Prostate gland (tissue), 2 donors: ENCODE data around the gene CDX1. TPM values are rescaled to one million over a fixed set of nuclear protein-coding genes. Genes with fewer than 3 reads are reported as not detected.

ENCODE experiments used
- DNase-seq: peaks from one replicate; pipeline ENCODE4 v3.0.0-alpha.2; 2019; ENCODE audit warnings: low spot score
- H3K27ac ChIP-seq, 2 donors: fragments of 200-600 bp; sonication (generic); 2 replicates each; pipeline ENCODE4 v1.5.1; 2017 to 2019
- H3K27me3 ChIP-seq: fragments of 200-600 bp; sonication (generic); replicated peaks from 2 replicates; pipeline ENCODE4 v1.5.1; 2019; ENCODE audit not compliant: insufficient read depth
- H3K36me3 ChIP-seq, 2 donors: fragments of 200-600 bp; sonication (generic); 1 replicate in 1 of 2; 2 replicates in 1 of 2; pipeline versions ENCODE4 v1.5.1 to v1.8.1; 2017 to 2019
- H3K4me1 ChIP-seq: fragments of 200-600 bp; sonication (generic); replicated peaks from 2 replicates; pipeline ENCODE4 v1.5.1; 2019
- H3K4me3 ChIP-seq, 2 donors: fragments of 200-600 bp; sonication (generic); 2 replicates each; pipeline ENCODE4 v1.5.1; 2017 to 2019
- H3K9me3 ChIP-seq: fragments of 200-600 bp; sonication (generic); 2 replicates; pipeline ENCODE4 v1.5.1; 2017
- POLR2A ChIP-seq: fragments of 450-650 bp; IDR thresholded peaks from one replicate; pipeline ENCODE4 v1.6.1; 2016; ENCODE audit warnings: antibody characterized with exemption, mild to moderate bottlenecking
- POLR2AphosphoS5 ChIP-seq: sonication (generic); formaldehyde crosslinking; IDR thresholded peaks from one replicate; pipeline ENCODE4 v1.6.1; 2017; ENCODE audit warnings: antibody characterized with exemption
- WGBS: methylation state at CpG from one replicate; pipeline ENCODE4 v1.1.5; 2018; 5-methylcytosine and 5-hydroxymethylcytosine counted together
- intact Hi-C: fragments of 100-400 bp; cut with DNase I; formaldehyde crosslinking; loops from one replicate; pipeline ENCODE4 v1.14.2; 2022
- total RNA-seq, 2 donors: library from RNA; depleted of rRNA; stranded (reverse); fragments of >200 nt; gene quantifications; one replicate each; pipeline ENCODE4 v1.1.0, GENCODE V29; 2016
- TF ChIP-seq, protein P1 (sequence below), 4 experiments: fragments of 200-600 bp in 2 of 4; fragments of 450-650 bp in 2 of 4; sonication (generic) in 2 of 4; IDR thresholded peaks; 1 replicate in 3 of 4; 2 replicates in 1 of 4; pipeline ENCODE4 v1.5.1; 2016 to 2019; ENCODE audit warnings: antibody characterized with exemption in 4 of 4, mild to moderate bottlenecking in 2 of 4, moderate library complexity in 2 of 4

CDX1 gene
- total RNA-seq, 2 donors from 2014 or later: 3.2 TPM; not detected in 1

DNA sequence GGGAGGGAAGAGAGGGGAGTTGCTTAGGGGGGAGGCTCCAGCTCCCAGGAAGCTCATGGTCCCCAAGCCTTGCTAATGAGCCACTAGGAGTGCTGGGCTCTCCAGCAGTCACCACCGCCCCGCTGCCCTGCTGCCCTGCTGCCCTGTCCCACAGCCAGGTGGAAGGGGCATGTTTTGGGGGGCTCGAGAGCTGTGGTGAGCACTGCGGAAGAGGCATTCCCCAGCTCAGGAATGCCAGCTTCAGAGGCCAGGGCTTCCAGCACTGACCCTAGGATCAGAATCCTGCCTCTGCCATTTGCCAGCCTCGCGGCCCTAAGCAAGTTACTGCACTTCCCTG is 40.2 kb downstream of the CDX1 start:
- DNase-seq: no peak
- Histone ChIP-seq H3K36me3 (no peaks in the 10 kb centered on the region), H3K27ac (no peak overlapping the region), H3K9me3 (no peaks in the 10 kb centered on the region), H3K27me3 (no peaks in the 10 kb centered on the region), H3K4me1 (no peaks in the 10 kb centered on the region), H3K4me3 (no peak overlapping the region)
- intact Hi-C loops: no loop called here
- TF ChIP-seq, protein P1, sequence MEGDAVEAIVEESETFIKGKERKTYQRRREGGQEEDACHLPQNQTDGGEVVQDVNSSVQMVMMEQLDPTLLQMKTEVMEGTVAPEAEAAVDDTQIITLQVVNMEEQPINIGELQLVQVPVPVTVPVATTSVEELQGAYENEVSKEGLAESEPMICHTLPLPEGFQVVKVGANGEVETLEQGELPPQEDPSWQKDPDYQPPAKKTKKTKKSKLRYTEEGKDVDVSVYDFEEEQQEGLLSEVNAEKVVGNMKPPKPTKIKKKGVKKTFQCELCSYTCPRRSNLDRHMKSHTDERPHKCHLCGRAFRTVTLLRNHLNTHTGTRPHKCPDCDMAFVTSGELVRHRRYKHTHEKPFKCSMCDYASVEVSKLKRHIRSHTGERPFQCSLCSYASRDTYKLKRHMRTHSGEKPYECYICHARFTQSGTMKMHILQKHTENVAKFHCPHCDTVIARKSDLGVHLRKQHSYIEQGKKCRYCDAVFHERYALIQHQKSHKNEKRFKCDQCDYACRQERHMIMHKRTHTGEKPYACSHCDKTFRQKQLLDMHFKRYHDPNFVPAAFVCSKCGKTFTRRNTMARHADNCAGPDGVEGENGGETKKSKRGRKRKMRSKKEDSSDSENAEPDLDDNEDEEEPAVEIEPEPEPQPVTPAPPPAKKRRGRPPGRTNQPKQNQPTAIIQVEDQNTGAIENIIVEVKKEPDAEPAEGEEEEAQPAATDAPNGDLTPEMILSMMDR (IDR thresholded peaks at IDR 0.05): no peak
- no peak for TF ChIP-seq POLR2A
- no peak for TF ChIP-seq POLR2AphosphoS5
- 90% methylated on average over 6 of the region's 6 CpGs for WGBS

DNA sequence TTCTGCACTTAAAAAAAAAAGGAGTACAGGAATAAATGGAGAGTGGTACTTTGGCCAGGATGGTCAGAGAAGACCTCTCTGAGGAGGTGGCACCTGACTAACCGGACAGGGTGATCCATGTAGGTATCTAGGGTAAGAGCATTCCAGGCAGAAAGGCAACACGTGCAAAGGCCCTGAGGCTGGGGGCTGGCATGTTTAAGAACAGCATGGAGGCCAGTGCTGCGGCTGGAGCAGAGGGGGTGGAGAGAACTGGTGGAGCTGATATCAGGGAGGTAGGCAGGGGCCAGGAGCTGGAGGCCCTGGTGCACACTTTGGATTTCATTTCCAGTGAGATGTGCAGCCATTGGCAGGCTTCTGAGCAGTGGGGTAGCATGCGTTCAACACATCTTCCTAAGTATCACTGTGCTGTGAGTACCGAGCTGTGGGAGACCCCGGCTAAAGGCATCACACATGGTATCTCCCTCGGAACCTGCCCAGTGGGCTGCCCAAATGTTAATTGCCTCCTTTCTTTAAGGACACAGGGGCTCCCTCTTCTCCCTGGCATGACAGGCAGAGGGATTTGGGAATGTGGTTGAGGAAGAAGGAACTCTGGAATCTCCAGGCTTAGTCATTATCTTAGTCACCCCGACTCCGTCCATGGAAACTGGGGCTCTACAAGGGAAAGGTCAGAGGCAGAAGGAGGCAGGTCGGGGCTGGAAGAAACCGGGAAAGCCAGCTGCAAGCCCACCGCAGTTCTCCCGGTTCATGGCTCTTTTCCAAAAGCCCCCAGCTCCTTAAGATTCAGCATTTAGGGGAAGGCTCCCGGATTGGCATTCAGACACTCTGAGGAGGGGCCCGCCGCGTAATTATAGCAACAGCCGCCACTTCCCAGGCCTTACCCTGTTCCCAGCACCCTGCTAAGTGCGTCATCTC is 41.9 kb downstream of the CDX1 start:
- no peak for DNase-seq
- intact Hi-C loops: no loop called here
- Histone ChIP-seq H3K9me3 (no peaks in the 10 kb centered on the region), H3K36me3 (no peaks in the 10 kb centered on the region), H3K4me3 (no peak overlapping the region), H3K27me3 (no peaks in the 10 kb centered on the region), H3K4me1 (no peaks in the 10 kb centered on the region), H3K27ac (no peak overlapping the region)
- TF ChIP-seq POLR2AphosphoS5 (no peak), POLR2A (no peak)
- TF ChIP-seq, protein P1 (IDR thresholded peaks at IDR 0.05): no peak
- WGBS: 79% methylated on average over 19 of the region's 19 CpGs

DNA sequence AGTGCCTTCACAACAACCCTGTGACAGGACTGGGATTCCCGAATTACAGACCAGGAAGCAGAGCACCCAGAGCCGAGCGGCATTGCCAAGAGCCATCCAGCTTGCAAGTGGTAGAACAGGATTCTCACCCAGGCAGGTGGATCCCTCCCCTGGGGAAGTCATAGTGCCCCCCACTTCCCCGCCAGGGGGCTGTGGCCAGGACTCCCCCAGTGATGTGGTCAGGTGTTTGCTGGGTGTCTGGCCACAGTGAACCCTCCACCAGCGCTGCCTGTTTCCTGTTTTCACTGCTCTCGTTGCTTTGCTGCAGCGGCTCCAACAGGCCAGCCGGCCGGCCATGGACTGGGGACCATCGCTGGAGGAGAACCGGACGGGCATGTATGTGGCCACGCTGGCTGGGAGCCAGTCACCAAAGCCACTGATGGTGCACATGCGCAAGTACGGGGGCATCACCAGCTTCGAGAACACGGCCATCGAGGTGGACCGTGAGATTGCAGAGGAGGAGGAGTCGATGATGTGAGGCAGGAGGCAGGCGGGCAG is 42.6 kb downstream of the CDX1 start:
- H3K9me3 ChIP-seq: no peaks in the 10 kb centered on the region
- H3K27ac ChIP-seq: no peak overlapping the region
- H3K4me1 ChIP-seq: no peaks in the 10 kb centered on the region
- intact Hi-C loops: no loop called here
- TF ChIP-seq POLR2AphosphoS5: peak; percentile 52
- TF ChIP-seq, protein P1 (IDR thresholded peaks at IDR 0.05): no peak
- TF ChIP-seq POLR2A: no peak
- 65% methylated on average over 21 of the region's 21 CpGs for WGBS
- no peaks in the 10 kb centered on the region for H3K36me3 ChIP-seq
- H3K4me3 ChIP-seq: no peak overlapping the region
- peak; percentile 51 for DNase-seq
- H3K27me3 ChIP-seq: no peaks in the 10 kb centered on the region

DNA sequence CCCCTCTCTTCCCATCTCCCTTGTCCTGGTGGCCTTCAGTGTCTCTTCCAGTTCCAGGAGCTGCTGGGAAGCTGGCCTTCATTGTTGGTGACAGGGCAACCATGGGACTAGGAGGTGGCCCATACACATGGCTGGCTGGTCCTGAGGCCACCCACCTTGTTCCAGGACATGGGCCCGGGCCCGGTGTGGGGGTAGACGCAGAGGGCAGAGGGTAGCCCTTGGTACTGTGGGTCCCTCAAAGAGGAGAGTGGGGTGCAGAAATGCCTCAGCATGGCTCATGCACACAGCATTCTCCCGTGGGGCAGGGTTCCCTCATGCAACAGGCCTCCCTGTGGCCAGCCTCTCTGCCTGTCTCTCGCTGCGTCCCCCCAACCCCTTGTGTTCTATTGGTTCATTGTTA is 44.1 kb downstream of the CDX1 start:
- WGBS: 81% methylated on average over 6 of the region's 6 CpGs
- Histone ChIP-seq H3K27ac (no peak overlapping the region), H3K9me3 (no peaks in the 10 kb centered on the region), H3K27me3 (no peaks in the 10 kb centered on the region), H3K4me1 (no peaks in the 10 kb centered on the region), H3K36me3 (no peaks in the 10 kb centered on the region), H3K4me3 (no peak overlapping the region)
- intact Hi-C loops: loop anchor here (10.0 kb wide), 1 partner anchor 186 kb away; no protein-coding TSS in a partner anchor
- no peak for DNase-seq
- no peak for TF ChIP-seq POLR2A

DNA sequence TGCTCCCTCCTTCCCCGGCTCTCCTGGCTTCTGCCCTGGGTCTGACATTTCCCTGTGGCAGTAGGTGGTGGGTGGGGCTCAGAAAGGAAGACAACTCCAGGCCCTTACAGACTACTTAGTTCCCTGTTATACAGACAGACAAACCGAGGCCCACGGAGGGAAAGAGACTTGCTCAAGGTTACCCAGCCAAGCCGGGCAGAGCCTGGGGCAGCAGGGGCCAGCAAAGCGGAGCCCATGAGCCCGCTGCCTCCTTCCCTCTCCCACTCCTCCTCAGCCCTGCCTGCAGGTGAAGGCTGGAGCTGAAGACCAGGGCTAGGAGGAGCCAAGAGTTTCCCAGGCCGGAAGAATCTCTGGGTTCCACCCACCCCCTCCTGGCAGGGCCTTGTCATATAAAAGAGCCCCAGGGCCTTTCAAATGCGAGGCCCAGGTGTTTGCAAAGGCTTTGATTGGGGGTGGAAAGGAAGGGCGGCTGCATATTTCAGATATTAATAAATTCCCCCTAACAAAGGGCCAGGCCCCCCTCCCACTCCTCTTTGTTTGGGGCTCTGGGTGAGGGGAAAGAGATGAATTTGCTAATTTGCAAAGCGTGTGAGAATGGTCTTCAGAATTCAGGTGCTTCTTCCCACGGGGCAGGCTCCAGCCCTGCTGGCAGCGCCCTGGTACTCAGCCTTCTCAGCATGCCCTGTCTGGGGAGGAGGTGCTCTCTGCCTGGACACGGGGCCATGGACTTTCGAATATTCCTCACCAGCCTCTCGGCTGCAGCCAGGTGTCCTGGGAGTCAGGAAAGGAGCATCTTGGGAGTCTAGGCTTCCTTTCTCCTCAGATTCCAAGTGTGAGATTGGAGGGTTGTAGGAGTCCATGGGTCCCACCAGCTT is 44.8 kb downstream of the CDX1 start:
- no peaks in the 10 kb centered on the region for H3K36me3 ChIP-seq
- no peak for DNase-seq
- H3K9me3 ChIP-seq: no peaks in the 10 kb centered on the region
- no peak for TF ChIP-seq POLR2A
- no peak for TF ChIP-seq POLR2AphosphoS5
- TF ChIP-seq, protein P1 (IDR thresholded peaks at IDR 0.05): no peak
- H3K4me3 ChIP-seq: no peak overlapping the region
- no peaks in the 10 kb centered on the region for H3K27me3 ChIP-seq
- intact Hi-C loops: loop anchor here (10.0 kb wide), 1 partner anchor 187 kb away; no protein-coding TSS in a partner anchor
- H3K27ac ChIP-seq: no peak overlapping the region
- no peaks in the 10 kb centered on the region for H3K4me1 ChIP-seq
- 85% methylated on average over 15 of the region's 15 CpGs for WGBS
